ENCODE measurements around the gene CTSC. TPM values are rescaled to one million over a fixed set of nuclear protein-coding genes. Genes with fewer than 3 reads are reported as not detected.

CTSC gene
- total RNA-seq, 4 donors from 2014 or later, result 22.1 to 59.0 (median 24.9) TPM

GRCh38 chr11:88332851-88333250 lies 4.7 kb downstream of the CTSC start:
- intact Hi-C loops (cut with DNase I), result no loop called here
- 73% methylated on average over 1 of the region's 1 CpG for WGBS
- Histone ChIP-seq H3K27ac (replicated peaks in 1 of 4) (no peak overlapping the region), H3K4me3 (no peak overlapping the region), H3K9me3 (no peaks in the 10 kb centered on the region), H3K4me1 (peaks cover 0 to 7% (median 1%) of the 10 kb centered on the region in 4 donors), H3K36me3 (peaks cover 0 to 13% (median 1%) of the 10 kb centered on the region in 4 donors), H3K27me3 (no peaks in the 10 kb centered on the region)
- DNase-seq (ENCODE audit: extremely low spot score), result no peak
- no peak for TF ChIP-seq POLR2AphosphoS5 (IDR thresholded peaks at IDR 0.05)

- TF ChIP-seq POLR2AphosphoS5 (IDR thresholded peaks at IDR 0.05) (no peak), EP300 (IDR thresholded peaks at IDR 0.05) (no peak), POLR2A (IDR thresholded peaks at IDR 0.05; ENCODE audit: low read depth) (no peak)
- WGBS, result 92% methylated on average over 5 of the region's 5 CpGs
- no peaks in the 10 kb centered on the region for H3K9me3 ChIP-seq
- no peaks in the 10 kb centered on the region for H3K27me3 ChIP-seq
- peaks cover 0 to 13% (median 1%) of the 10 kb centered on the region in 4 donors for H3K36me3 ChIP-seq
- intact Hi-C loops (cut with DNase I), result no loop called here
- no peak overlapping the region for H3K4me3 ChIP-seq
- no peak overlapping the region for H3K27ac ChIP-seq (replicated peaks in 1 of 4)
- no peaks in the 10 kb centered on the region for H3K4me1 ChIP-seq
- no peak for DNase-seq (ENCODE audit: extremely low spot score)
These were observed 6.6 kb downstream of the CTSC start for GRCh38 chr11:88330826-88331428.

GRCh38 chr11:88329563-88330250 lies 7.8 kb downstream of the CTSC start:
- Histone ChIP-seq H3K27me3 (no peaks in the 10 kb centered on the region), H3K9me3 (no peaks in the 10 kb centered on the region), H3K36me3 (peaks cover 0 to 13% (median 1%) of the 10 kb centered on the region in 4 donors), H3K4me3 (no peak overlapping the region), H3K27ac (replicated peaks in 1 of 4) (no peak overlapping the region), H3K4me1 (peaks cover 0 to 3% (median 0%) of the 10 kb centered on the region in 4 donors)
- TF ChIP-seq POLR2A (IDR thresholded peaks at IDR 0.05; ENCODE audit: low read depth) (no peak), POLR2AphosphoS5 (IDR thresholded peaks at IDR 0.05) (no peak), CTCF (IDR thresholded peaks at IDR 0.05) (no peak), EP300 (IDR thresholded peaks at IDR 0.05) (no peak)
- DNase-seq (ENCODE audit: extremely low spot score), result no peak
- intact Hi-C loops (cut with DNase I), result no loop called here
- 94% methylated on average over 8 of the region's 8 CpGs for WGBS

- Histone ChIP-seq H3K4me3 (no peak overlapping the region), H3K4me1 (peaks cover 0 to 3% (median 0%) of the 10 kb centered on the region in 4 donors), H3K9me3 (no peaks in the 10 kb centered on the region), H3K36me3 (peaks cover 0 to 6% (median 1%) of the 10 kb centered on the region in 4 donors), H3K27ac (replicated peaks in 1 of 4) (no peak overlapping the region), H3K27me3 (no peaks in the 10 kb centered on the region)
- TF ChIP-seq CTCF (IDR thresholded peaks at IDR 0.05) (no peak), EP300 (IDR thresholded peaks at IDR 0.05) (no peak), POLR2A (IDR thresholded peaks at IDR 0.05; ENCODE audit: low read depth) (no peak), POLR2AphosphoS5 (IDR thresholded peaks at IDR 0.05) (no peak)
- no peak for DNase-seq (ENCODE audit: extremely low spot score)
- intact Hi-C loops (cut with DNase I), result no loop called here
- 73% methylated on average over 3 of the region's 3 CpGs for WGBS
These were observed 9.9 kb downstream of the CTSC start for GRCh38 chr11:88327462-88328143.

- Histone ChIP-seq H3K27me3 (no peaks in the 10 kb centered on the region), H3K4me3 (no peak overlapping the region), H3K36me3 (peaks cover 0 to 6% (median 1%) of the 10 kb centered on the region in 4 donors), H3K9me3 (no peaks in the 10 kb centered on the region), H3K27ac (replicated peaks in 1 of 4) (no peak overlapping the region), H3K4me1 (peaks cover 0 to 3% (median 0%) of the 10 kb centered on the region in 4 donors)
- WGBS, result 82% methylated on average over 2 of the region's 2 CpGs
- intact Hi-C loops (cut with DNase I), result no loop called here
- no peak for TF ChIP-seq POLR2A (IDR thresholded peaks at IDR 0.05; ENCODE audit: low read depth)
- no peak for TF ChIP-seq POLR2AphosphoS5 (IDR thresholded peaks at IDR 0.05)
- TF ChIP-seq CTCF (IDR thresholded peaks at IDR 0.05), result no peak
- no peak for TF ChIP-seq EP300 (IDR thresholded peaks at IDR 0.05)
- no peak for DNase-seq (ENCODE audit: extremely low spot score)
These were observed 10.5 kb downstream of the CTSC start for GRCh38 chr11:88327061-88327460.
